Omental fat pad (tissue), 4 donors: ENCODE data around the gene GCAT. TPM values are rescaled to one million over a fixed set of nuclear protein-coding genes. Genes with fewer than 3 reads are reported as not detected.
"Not testable (repeated sequence)": the region's sequence is repeated elsewhere in the genome, so short reads cannot be mapped to it uniquely, and the experiment has no call there.

ENCODE experiments used
- ATAC-seq: fragments of 150-250 bp; one replicate; pipeline ENCODE4 v1.9.1; 2016; ENCODE audit warnings: mild to moderate bottlenecking, moderate library complexity; ENCODE audit not compliant: low FRiP score
- DNase-seq: peaks from one replicate; pipeline ENCODE4 v3.0.0-alpha.2; 2019; ENCODE audit warnings: low spot score
- CTCF ChIP-seq, 3 donors: fragments of 450-650 bp; IDR thresholded peaks; one replicate each; pipeline ENCODE4 v1.5.1; 2016 to 2017; ENCODE audit warnings: antibody characterized with exemption in 3 of 3, mild to moderate bottlenecking in 3 of 3, moderate library complexity in 2 of 3
- total RNA-seq, 4 donors: library from RNA; depleted of rRNA; stranded (reverse); fragments of >200 nt; gene quantifications; one replicate each; pipeline ENCODE4 v1.1.0, GENCODE V29; 2016

GCAT gene
- total RNA-seq, 4 donors from 2014 or later: 6.5 to 12.0 (median 8.9) TPM

DNA sequence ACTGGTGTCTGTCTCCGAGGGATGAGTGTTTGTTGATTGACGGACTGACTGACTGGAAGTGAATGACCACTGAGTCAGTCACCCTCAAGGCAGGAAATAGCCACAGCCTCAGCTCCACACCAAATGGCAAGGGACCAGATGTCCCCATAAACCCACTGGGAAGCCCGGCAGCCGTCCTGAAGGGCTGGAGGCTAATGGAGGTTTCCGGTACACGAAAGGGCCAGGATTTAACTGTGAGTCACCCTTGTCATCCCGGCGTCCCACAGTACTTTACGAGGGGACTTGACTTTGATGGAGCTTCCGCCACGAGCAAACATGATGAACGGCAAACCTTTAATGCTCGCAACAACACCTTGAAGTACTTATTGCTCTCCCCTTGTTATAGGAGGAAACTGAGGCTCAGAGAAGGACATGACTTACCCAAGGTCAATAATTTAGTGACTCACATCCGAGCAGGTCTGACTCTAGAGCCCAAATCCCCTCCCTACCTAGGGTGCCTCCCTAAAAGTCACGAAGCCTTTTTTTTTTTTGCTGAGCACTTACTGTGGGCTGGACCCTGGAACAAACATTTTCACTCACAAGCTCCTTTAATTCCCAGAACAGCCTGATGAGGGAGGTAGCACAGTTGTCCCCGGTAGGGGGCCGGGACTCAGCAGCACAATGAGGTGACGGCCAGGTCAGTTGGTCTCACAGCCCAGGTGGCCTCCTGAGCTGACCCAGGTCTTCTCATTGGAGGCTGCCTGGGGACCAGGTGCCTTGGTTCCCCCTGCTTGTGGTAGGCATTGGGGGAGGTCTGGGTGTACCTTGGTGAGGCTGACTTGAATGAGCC, 25.2 kb upstream of the GCAT start:
- DNase-seq (no peak), ATAC-seq (no peak)
- no peak for TF ChIP-seq CTCF (IDR thresholded peaks at IDR 0.05)

GRCh38 chr22:37784829-37785495, 22.8 kb upstream of the GCAT start:
- ATAC-seq (no peak), DNase-seq (no peak)
- TF ChIP-seq CTCF (IDR thresholded peaks at IDR 0.05): no peak

- DNase-seq: no peak
- TF ChIP-seq CTCF (IDR thresholded peaks at IDR 0.05): no peak
- ATAC-seq: no peak
Measured at GRCh38 chr22:37790234-37790633, 17.5 kb upstream of the GCAT start.

- DNase-seq (no peak), ATAC-seq (no peak)
- no peak for TF ChIP-seq CTCF (IDR thresholded peaks at IDR 0.05)
Measured at GRCh38 chr22:37792494-37792893, 15.2 kb upstream of the GCAT start.

GRCh38 chr22:37794376-37794775, 13.4 kb upstream of the GCAT start:
- TF ChIP-seq CTCF (IDR thresholded peaks at IDR 0.05): no peak

GRCh38 chr22:37796079-37796478, 11.7 kb upstream of the GCAT start:
- ATAC-seq (no peak), DNase-seq (no peak)
- TF ChIP-seq CTCF (IDR thresholded peaks at IDR 0.05): no peak

More at GRCh38 chr22:37794376-37794775, 13.4 kb upstream of the GCAT start:
- ATAC-seq (no peak), DNase-seq (no peak)

DNA sequence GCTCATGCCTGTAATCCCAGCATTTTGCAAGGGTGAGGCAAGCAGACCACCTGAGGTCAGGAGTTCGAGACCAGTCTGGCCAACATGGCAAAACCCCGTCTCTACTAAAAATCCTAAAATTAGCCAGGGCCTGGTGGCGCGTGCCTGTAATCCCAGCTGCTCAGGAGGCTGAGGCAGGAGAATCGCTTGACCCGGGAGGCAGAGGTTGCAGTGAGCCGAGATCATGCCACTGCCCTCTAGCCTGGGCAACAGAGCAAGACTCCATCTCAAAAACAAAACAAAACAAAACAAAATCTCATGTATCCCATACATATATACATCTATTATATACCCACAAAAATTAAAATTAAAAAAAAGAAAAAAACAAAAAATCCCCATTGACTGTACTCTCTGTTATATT, 10.5 kb upstream of the GCAT start:
- DNase-seq, ATAC-seq: not testable (repeated sequence)
